Activated B cell treated with CpG ODN at 0.5 μM for 24 hours (primary cell): Measurements from ENCODE around the gene PLEKHA7. TPM values are rescaled to one million over a fixed set of nuclear protein-coding genes. Genes with fewer than 3 reads are reported as not detected.

ENCODE experiments used
- ATAC-seq: fragments of 200-7000 bp; cut with Tn5 transposase; one replicate; pipeline ENCODE4 v1.10.0; 2021; ENCODE audit warnings: low read depth, mild to moderate bottlenecking, moderate library complexity
- CTCF ChIA-PET: fragments of 350-600 bp; sonication (Branson Sonifier 250); formaldehyde crosslinking; loops from one replicate; lab custom pipeline; 2021; ENCODE audit warnings: antibody characterized with exemption; lab: Charles Lee
- POLR2A ChIA-PET: fragments of 350-600 bp; sonication (Branson Sonifier 250); formaldehyde crosslinking; loops from one replicate; lab custom pipeline; 2021; ENCODE audit warnings: antibody characterized with exemption; lab: Charles Lee
- DNase-seq: peaks from one replicate; pipeline ENCODE4 v3.0.0; 2022
- H3K27ac Mint-ChIP-seq: one replicate; pipeline ENCODE4 v1.8.0; 2020; ENCODE audit warnings: mixed read lengths
- H3K27me3 Mint-ChIP-seq: one replicate; pipeline ENCODE4 v1.8.0; 2021; ENCODE audit warnings: mixed read lengths
- H3K36me3 Mint-ChIP-seq: one replicate; pipeline ENCODE4 v1.8.0; 2021; ENCODE audit warnings: low read depth, mixed read lengths
- H3K4me1 Mint-ChIP-seq: one replicate; pipeline ENCODE4 v1.8.0; 2021; ENCODE audit warnings: mixed read lengths
- H3K4me3 Mint-ChIP-seq: one replicate; pipeline ENCODE4 v1.8.0; 2020; ENCODE audit warnings: mild to moderate bottlenecking, mixed read lengths
- H3K9me3 Mint-ChIP-seq: one replicate; pipeline ENCODE4 v1.8.0; 2020; ENCODE audit warnings: mixed read lengths
- intact Hi-C: fragments of 100-400 bp; cut with micrococcal nuclease; formaldehyde crosslinking; loops from one replicate; pipeline ENCODE4 v1.15.1; 2024
- total RNA-seq: library from RNA; stranded (reverse); gene quantifications from 2 replicates; pipeline ENCODE4 v1.2.3, GENCODE V29; 2022
- TF ChIP-seq, protein P1 (sequence below): fragments of 200-600 bp; IDR thresholded peaks from one replicate; pipeline ENCODE4 v1.8.0; 2022; ENCODE audit warnings: antibody characterized with exemption, mild to moderate bottlenecking

Gene PLEKHA7
- total RNA-seq, 1 donor from 2014 or later = 4.9 TPM

DNA sequence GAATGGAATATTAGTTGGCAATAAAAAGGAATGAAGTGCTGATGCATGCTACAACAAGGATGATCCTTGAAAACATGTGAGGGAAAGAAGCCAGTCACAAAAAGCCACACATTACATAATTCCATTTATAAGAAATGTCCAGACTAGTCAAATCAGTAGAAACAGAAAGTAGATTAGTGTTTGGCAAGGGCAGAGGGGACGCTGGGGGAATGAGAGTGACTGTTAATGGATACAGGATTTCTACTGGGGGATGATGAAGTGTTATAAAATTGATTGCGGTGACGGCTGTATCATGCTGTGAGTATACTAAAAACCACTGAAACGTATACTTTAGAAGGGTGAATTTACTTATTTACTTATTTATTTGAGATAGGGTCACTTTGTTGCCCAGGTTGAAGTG is 217.9 kb downstream of the PLEKHA7 start:
- ChIA-PET POLR2A (no interaction called here), CTCF (no interaction called here)
- H3K36me3 Mint-ChIP-seq = no peaks in the 10 kb centered on the region
- intact Hi-C loops = no loop called here
- no peaks in the 10 kb centered on the region for H3K9me3 Mint-ChIP-seq
- TF ChIP-seq, protein P1, sequence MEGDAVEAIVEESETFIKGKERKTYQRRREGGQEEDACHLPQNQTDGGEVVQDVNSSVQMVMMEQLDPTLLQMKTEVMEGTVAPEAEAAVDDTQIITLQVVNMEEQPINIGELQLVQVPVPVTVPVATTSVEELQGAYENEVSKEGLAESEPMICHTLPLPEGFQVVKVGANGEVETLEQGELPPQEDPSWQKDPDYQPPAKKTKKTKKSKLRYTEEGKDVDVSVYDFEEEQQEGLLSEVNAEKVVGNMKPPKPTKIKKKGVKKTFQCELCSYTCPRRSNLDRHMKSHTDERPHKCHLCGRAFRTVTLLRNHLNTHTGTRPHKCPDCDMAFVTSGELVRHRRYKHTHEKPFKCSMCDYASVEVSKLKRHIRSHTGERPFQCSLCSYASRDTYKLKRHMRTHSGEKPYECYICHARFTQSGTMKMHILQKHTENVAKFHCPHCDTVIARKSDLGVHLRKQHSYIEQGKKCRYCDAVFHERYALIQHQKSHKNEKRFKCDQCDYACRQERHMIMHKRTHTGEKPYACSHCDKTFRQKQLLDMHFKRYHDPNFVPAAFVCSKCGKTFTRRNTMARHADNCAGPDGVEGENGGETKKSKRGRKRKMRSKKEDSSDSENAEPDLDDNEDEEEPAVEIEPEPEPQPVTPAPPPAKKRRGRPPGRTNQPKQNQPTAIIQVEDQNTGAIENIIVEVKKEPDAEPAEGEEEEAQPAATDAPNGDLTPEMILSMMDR = no peak
- no peak overlapping the region for H3K4me3 Mint-ChIP-seq
- DNase-seq (no peak), ATAC-seq (no peak)
- H3K27me3 Mint-ChIP-seq = no peaks in the 10 kb centered on the region
- H3K4me1 Mint-ChIP-seq = peaks cover 5% of the 10 kb centered on the region
- no peak overlapping the region for H3K27ac Mint-ChIP-seq

DNA sequence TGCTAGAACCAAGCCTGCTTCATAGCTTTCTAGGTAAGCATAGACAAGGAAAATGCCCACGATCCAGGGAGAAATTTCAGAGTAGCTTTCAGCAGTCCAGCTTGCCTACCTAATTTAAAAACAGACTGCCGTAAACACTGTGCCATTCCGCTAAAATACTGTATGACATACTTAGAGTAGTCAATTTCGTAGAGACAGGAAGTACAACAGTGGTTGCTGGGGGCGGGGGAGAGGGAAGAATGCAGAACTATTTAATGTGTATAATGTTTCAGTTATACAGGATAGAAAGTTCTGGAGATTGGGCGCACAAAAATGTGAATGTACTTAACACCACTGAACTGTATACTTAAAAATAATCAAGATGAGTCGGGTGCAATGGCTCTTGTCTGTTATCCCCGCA is 219.1 kb downstream of the PLEKHA7 start:
- no peak overlapping the region for H3K27ac Mint-ChIP-seq
- no peak for ATAC-seq
- intact Hi-C loops = no loop called here
- TF ChIP-seq, protein P1 = no peak
- DNase-seq = no peak
- no peaks in the 10 kb centered on the region for H3K9me3 Mint-ChIP-seq
- ChIA-PET POLR2A (no interaction called here), CTCF (no interaction called here)
- peaks cover 5% of the 10 kb centered on the region for H3K4me1 Mint-ChIP-seq
- no peak overlapping the region for H3K4me3 Mint-ChIP-seq
- no peaks in the 10 kb centered on the region for H3K36me3 Mint-ChIP-seq
- H3K27me3 Mint-ChIP-seq = no peaks in the 10 kb centered on the region

DNA sequence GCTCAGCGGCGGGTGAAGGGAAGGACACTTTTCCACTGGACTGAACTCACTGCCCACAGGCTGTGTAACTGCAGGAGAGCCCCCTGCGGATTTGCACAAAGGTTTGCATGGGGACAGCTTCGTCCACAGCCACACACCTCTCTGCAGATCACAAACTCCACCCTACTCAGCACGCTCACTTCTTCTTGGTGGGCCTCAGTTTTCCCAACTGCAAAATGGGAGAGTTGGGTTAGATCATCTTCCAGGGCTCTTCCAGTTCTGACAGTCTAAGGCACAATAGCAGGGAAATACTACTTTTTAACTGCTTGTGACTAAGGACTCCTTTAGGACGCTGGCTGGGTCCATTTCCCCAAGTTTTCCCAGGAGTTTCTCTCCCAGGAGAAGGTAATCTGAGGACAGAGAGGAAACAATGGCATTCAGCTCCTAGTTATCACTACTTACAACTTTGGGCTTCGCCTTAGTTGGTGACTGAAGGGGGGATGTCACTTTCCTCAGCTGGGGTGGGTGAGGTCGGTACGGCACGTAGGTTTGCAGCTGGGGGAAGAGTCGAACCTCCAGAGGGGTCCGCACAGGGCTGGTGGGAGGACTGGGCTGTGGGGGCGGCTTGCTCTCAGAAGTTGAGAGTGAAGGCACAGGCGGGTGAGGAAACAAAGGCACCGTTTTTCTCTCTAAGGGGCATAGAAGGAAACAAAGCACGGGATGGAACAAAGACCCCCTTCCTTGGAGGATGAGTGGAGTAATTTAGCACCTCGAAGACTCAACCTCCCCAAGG is 220.0 kb downstream of the PLEKHA7 start:
- H3K4me1 Mint-ChIP-seq = peaks cover 5% of the 10 kb centered on the region
- H3K27ac Mint-ChIP-seq = no peak overlapping the region
- H3K9me3 Mint-ChIP-seq = no peaks in the 10 kb centered on the region
- CTCF ChIA-PET = interaction anchor here (1.8 kb wide), 1 partner anchor 10 kb away, joined by 5 read pairs; no protein-coding TSS in a partner anchor
- no peak overlapping the region for H3K4me3 Mint-ChIP-seq
- no peak for ATAC-seq
- DNase-seq = no peak
- no peaks in the 10 kb centered on the region for H3K27me3 Mint-ChIP-seq
- TF ChIP-seq, protein P1 = no peak
- intact Hi-C loops = no loop called here
- H3K36me3 Mint-ChIP-seq = no peaks in the 10 kb centered on the region
- POLR2A ChIA-PET = no interaction called here

DNA sequence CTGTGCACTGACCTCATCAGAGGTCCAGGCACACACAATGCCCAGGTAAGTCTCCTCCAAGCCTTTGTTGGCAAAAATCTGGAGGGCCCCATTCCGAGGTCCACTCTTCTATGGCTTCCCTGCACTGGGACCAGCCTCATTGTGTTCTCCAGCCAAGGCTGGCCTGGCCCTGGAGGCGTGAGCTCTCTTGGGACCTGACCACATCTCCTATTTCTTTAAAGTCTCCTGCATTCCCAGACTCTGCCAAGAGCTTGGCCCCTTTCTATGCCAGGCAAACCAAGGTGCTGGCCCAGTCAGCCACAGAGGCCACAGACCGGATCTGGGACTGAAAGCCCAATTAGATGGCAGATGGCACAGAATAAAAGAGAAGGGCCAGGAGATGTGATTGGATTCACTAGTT is 220.7 kb downstream of the PLEKHA7 start:
- TF ChIP-seq, protein P1 = no peak
- no peaks in the 10 kb centered on the region for H3K27me3 Mint-ChIP-seq
- no peak for ATAC-seq
- no peak overlapping the region for H3K27ac Mint-ChIP-seq
- peaks cover 5% of the 10 kb centered on the region for H3K4me1 Mint-ChIP-seq
- no peak overlapping the region for H3K4me3 Mint-ChIP-seq
- no peak for DNase-seq
- POLR2A ChIA-PET = no interaction called here
- no peaks in the 10 kb centered on the region for H3K9me3 Mint-ChIP-seq
- H3K36me3 Mint-ChIP-seq = no peaks in the 10 kb centered on the region
- intact Hi-C loops = loop anchor here (1.0 kb wide), 1 partner anchor 18 kb away; no protein-coding TSS in a partner anchor
- CTCF ChIA-PET = interaction anchor here (0.9 to 1.8 kb wide), 2 partner anchors 9 to 26 kb away, joined by 4 to 5 read pairs; no protein-coding TSS in a partner anchor

DNA sequence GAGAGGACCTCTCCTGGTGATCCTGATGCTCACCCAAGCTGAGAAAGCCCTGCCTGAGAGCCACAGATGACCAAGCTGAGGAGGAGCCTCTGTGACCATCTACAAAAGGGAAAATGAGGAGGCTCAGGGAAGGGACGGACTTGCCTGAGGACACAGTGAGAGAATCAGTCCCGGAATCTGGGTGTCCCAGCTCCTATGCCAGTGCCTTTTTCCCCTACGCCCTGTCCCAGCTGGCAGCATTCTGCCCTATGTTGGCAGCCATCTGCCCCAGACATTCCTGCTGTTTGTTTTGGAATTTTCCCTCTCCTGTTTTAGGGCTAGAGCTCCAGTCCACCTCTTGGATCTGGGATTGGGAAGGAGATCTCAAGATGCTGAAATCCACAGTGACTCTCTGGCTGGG is 221.2 kb downstream of the PLEKHA7 start:
- TF ChIP-seq, protein P1 = no peak
- H3K4me1 Mint-ChIP-seq = peaks cover 5% of the 10 kb centered on the region
- H3K27me3 Mint-ChIP-seq = no peaks in the 10 kb centered on the region
- H3K9me3 Mint-ChIP-seq = no peaks in the 10 kb centered on the region
- ATAC-seq (no peak), DNase-seq (no peak)
- H3K27ac Mint-ChIP-seq = no peak overlapping the region
- ChIA-PET CTCF (interaction anchor here (0.9 to 1.8 kb wide), 2 partner anchors 9 to 27 kb away, joined by 4 to 5 read pairs; no protein-coding TSS in a partner anchor), POLR2A (no interaction called here)
- H3K4me3 Mint-ChIP-seq = no peak overlapping the region
- intact Hi-C loops = loop anchor here (1.0 kb wide), 1 partner anchor 18 kb away; no protein-coding TSS in a partner anchor
- no peaks in the 10 kb centered on the region for H3K36me3 Mint-ChIP-seq
